ENCODE measurements around the gene C2orf66.

The C2orf66 gene

DNA sequence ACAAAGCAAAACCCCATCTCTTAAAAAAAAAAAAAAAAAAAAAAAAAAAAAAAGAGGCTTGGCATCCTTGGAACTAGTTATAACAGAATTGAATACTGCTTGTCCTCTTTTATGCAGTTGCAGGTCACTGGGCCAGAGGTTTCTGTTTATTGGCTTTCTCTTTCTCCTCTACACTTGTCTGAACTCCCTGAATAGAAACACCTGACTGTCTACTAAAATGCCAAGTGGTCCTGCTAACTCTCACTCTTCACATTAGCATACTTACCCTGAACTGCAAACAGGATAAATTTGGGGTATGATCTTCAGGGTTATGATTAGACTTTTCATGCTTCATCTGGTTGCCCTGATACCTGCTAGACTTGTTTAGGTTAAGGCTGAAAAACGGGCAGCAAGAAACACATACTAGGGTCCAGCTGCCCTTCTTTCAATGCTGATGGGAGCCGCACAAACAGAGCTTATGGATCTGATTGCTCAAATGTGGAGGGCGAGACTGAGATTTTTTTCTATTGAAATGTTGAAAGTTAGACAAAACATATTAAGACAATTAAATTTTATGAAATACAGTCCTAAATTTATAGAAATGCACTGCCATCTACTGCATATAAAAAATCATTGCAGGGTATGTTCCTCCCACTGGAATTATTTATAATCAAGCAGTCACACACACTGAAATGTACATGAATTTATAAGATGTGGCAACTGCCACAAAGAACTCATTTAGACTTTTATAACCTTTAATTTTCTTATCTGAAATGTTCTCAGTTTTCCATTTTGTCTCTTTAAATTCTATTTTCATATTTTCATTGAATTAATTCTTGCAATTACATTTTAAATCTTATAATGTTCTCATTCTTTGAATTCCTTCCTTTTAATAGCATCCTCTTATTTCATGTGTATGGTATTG lies 50.4 kb downstream of the C2orf66 start:
- DNase-seq = no peak
